Breast epithelium (tissue), 3 donors: ENCODE results near the gene PLAAT4.

ENCODE experiments used
- CTCF ChIP-seq, 3 donors: fragments of 450-650 bp; IDR thresholded peaks; one replicate each; pipeline ENCODE4 v1.5.1; 2016 to 2017; ENCODE audit warnings: antibody characterized with exemption in 3 of 3, mild to moderate bottlenecking in 3 of 3, moderate library complexity in 3 of 3
- POLR2A ChIP-seq: fragments of 450-650 bp; IDR thresholded peaks from one replicate; pipeline ENCODE4 v1.6.1; 2016; ENCODE audit warnings: antibody characterized with exemption, mild to moderate bottlenecking, moderate library complexity

- no peak for TF ChIP-seq CTCF (IDR thresholded peaks at IDR 0.05)
- no peak for TF ChIP-seq POLR2A
These were observed 14.7 kb downstream of the PLAAT4 start for GRCh38 chr11:63551091-63551888.
